ENCODE data around the gene TNMD. TPM values are rescaled to one million over a fixed set of nuclear protein-coding genes. Genes with fewer than 3 reads are reported as not detected.

Gene TNMD
- total and polyA plus RNA-seq, 2 of the 8 experiments (the other 6 are each of a cell fraction or from before 2014, with no cell fraction given), result 1.4 to 2.1 TPM

- H3K56ac ChIP-seq (replicated peaks; ENCODE audit: insufficient read length, low read depth, low read length), result no peak within 1 kb of the TSS
- H4K91ac ChIP-seq (replicated peaks; ENCODE audit: insufficient read length, low read length), result no peak within 1 kb of the TSS
- WGBS, 2 experiments (ENCODE audit: extremely low coverage in 1 of 2, insufficient coverage in 1 of 2, insufficient read length in 1 of 2, insufficient replicate concordance in 2 of 2, low coverage in 1 of 2, low lambda C conversion rate in 2 of 2, missing lambda C conversion rate in 1 of 2), result 94% methylated on average over 11 of the region's 11 CpGs; no CpG with 5 or more reads in 1 of the 2 experiments
- no peaks in the 10 kb centered on the region for H4K20me1 ChIP-seq (replicated peaks in 1 of 2; ENCODE audit: control insufficient read depth in 1 of 2, insufficient read depth in 2 of 2, low read length in 2 of 2)
- H3K9me3 ChIP-seq (ENCODE audit: insufficient read depth in 2 of 2, low read depth in 1 of 2, low read length in 1 of 2), result no peaks in the 10 kb centered on the region
- no peak within 1 kb of the TSS for H2AFZ ChIP-seq (ENCODE audit: low read length)
- no peak within 1 kb of the TSS for H3K4me2 ChIP-seq (ENCODE audit: insufficient read depth in 1 of 2, low read depth in 2 of 2, low read length in 2 of 2)
- ChIA-PET POLR2A (ENCODE audit: partially characterized antibody) (no interaction called here), CTCF (ENCODE audit: partially characterized antibody) (interaction anchor here (1.0 to 1.5 kb wide), 2 partner anchors 132 to 196 kb away, joined by 3 to 5 read pairs; no protein-coding TSS in a partner anchor)
- no peaks in the 10 kb centered on the region for H3K36me3 ChIP-seq (ENCODE audit: control insufficient read depth in 2 of 4, insufficient read depth in 4 of 4, low read length in 3 of 4)
- no peak within 1 kb of the TSS for H3K23ac ChIP-seq (ENCODE audit: insufficient read length)
- H4K5ac ChIP-seq (ENCODE audit: insufficient read length, low read depth, low read length), result no peak within 1 kb of the TSS
- no peaks in the 10 kb centered on the region for H3K23me2 ChIP-seq (ENCODE audit: low read depth, low read length)
- no peak within 1 kb of the TSS for H2BK20ac ChIP-seq (ENCODE audit: low read length)
- no peaks in the 10 kb centered on the region for H3K79me1 ChIP-seq (ENCODE audit: low read depth, low read length)
- H2BK5ac ChIP-seq (ENCODE audit: low read depth, low read length), result no peak within 1 kb of the TSS
- no peak within 1 kb of the TSS for H3K14ac ChIP-seq (ENCODE audit: insufficient read length)
- H3K4me3 ChIP-seq (ENCODE audit: extremely low read depth in 1 of 4, insufficient read depth in 2 of 4, low read depth in 3 of 4, low read length in 4 of 4), result no peak within 1 kb of the TSS
- no peaks in the 10 kb centered on the region for H3K79me2 ChIP-seq (ENCODE audit: control insufficient read depth in 1 of 2, insufficient read depth in 2 of 2, low read length in 2 of 2)
- DNase-seq (ENCODE audit: low read depth in 1 of 2, low spot score in 2 of 2) (no peak), FAIRE-seq (no peak)
- no peak within 1 kb of the TSS for H4K8ac ChIP-seq (ENCODE audit: extremely low read depth, insufficient read depth, low read length)
- H3K4me1 ChIP-seq (replicated peaks in 1 of 4; ENCODE audit: control insufficient read depth in 3 of 4, insufficient read depth in 4 of 4, low read length in 3 of 4), result peaks cover 0 to 10% (median 1%) of the 10 kb centered on the region in 4 experiments; a peak in 2 of 7 replicates
- no peak within 1 kb of the TSS for H2BK15ac ChIP-seq (ENCODE audit: low read length)
- H3K18ac ChIP-seq (ENCODE audit: extremely low read depth, low read length), result no peak within 1 kb of the TSS
- no peak within 1 kb of the TSS for H3K4ac ChIP-seq (replicated peaks; ENCODE audit: insufficient read length, low read depth, low read length)
- H3K27ac ChIP-seq (ENCODE audit: low read depth, low read length), result no peak within 1 kb of the TSS
- H3K9ac ChIP-seq (replicated peaks in 1 of 4; ENCODE audit: extremely low read depth in 1 of 4, low read depth in 3 of 4, low read length in 3 of 4), result no peak within 1 kb of the TSS
- H2BK12ac ChIP-seq (ENCODE audit: low read depth, low read length), result no peak within 1 kb of the TSS
- no peaks in the 10 kb centered on the region for H3K27me3 ChIP-seq (replicated peaks in 1 of 4; ENCODE audit: control insufficient read depth in 3 of 4, extremely low read depth in 1 of 4, insufficient read depth in 3 of 4, low read length in 3 of 4)
- H2BK120ac ChIP-seq (replicated peaks; ENCODE audit: low read depth, low read length), result no peak within 1 kb of the TSS
- no peak within 1 kb of the TSS for H2AK5ac ChIP-seq (ENCODE audit: low read depth, low read length)
- TF ChIP-seq CHD2 (IDR thresholded peaks at IDR 0.05; ENCODE audit: low read length) (no peak), CBX8 (IDR thresholded peaks at IDR 0.05; ENCODE audit: borderline replicate concordance, low read depth, low read length) (no peak), BRCA1 (IDR thresholded peaks at IDR 0.05; ENCODE audit: low read depth, low read length) (no peak), SIX5 (IDR thresholded peaks at IDR 0.05; ENCODE audit: low read depth, low read length) (no peak), HDAC2 (IDR thresholded peaks at IDR 0.05; ENCODE audit: borderline replicate concordance in 1 of 2, low read depth in 2 of 2, low read length in 2 of 2) (no peak), SP1 (IDR thresholded peaks at IDR 0.05; ENCODE audit: low read depth, low read length) (no peak), E2F6 (IDR thresholded peaks at IDR 0.05) (no peak), YY1 (IDR thresholded peaks at IDR 0.05; ENCODE audit: low read depth, low read length) (no peak)
- TF ChIP-seq, protein P1, sequence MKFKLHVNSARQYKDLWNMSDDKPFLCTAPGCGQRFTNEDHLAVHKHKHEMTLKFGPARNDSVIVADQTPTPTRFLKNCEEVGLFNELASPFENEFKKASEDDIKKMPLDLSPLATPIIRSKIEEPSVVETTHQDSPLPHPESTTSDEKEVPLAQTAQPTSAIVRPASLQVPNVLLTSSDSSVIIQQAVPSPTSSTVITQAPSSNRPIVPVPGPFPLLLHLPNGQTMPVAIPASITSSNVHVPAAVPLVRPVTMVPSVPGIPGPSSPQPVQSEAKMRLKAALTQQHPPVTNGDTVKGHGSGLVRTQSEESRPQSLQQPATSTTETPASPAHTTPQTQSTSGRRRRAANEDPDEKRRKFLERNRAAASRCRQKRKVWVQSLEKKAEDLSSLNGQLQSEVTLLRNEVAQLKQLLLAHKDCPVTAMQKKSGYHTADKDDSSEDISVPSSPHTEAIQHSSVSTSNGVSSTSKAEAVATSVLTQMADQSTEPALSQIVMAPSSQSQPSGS (IDR thresholded peaks at IDR 0.05; ENCODE audit: low read length), result no peak
Observed at GRCh38 chrX:100643956-100644860, 59.5 kb downstream of the TNMD start, which contains the start of gene SRPX2. TSS of gene SRPX2 (plus strand) at chrX:100644199. CDS start at chrX:100646323, 2,124 bp downstream.

All from H1 (cell line).